ENCODE data around the gene SHANK3. TPM values are rescaled to one million over a fixed set of nuclear protein-coding genes. Genes with fewer than 3 reads are reported as not detected.

SHANK3 gene
- total RNA-seq, 4 donors from 2014 or later, result 2.8 to 36.3 (median 10.8) TPM

DNA sequence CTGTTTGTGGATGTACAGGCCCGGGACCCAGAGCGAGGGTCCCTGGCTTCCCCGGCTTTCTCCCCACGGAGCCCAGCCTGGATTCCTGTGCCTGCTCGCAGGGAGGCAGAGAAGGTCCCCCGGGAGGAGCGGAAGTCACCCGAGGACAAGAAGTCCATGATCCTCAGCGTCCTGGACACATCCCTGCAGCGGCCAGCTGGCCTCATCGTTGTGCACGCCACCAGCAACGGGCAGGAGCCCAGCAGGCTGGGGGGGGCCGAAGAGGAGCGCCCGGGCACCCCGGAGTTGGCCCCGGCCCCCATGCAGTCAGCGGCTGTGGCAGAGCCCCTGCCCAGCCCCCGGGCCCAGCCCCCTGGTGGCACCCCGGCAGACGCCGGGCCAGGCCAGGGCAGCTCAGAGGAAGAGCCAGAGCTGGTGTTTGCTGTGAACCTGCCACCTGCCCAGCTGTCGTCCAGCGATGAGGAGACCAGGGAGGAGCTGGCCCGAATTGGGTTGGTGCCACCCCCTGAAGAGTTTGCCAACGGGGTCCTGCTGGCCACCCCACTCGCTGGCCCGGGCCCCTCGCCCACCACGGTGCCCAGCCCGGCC is 48.7 kb downstream of the SHANK3 start:
- Histone ChIP-seq H3K27ac (no peak overlapping the region), H3K36me3 (no peaks in the 10 kb centered on the region), H3K4me3 (no peak overlapping the region), H3K27me3 (peaks cover 0 to 4% of the 10 kb centered on the region in 2 donors), H3K4me1 (no peaks in the 10 kb centered on the region), H3K9me3 (no peaks in the 10 kb centered on the region)
- DNase-seq, result no peak
- no peak for TF ChIP-seq POLR2A (IDR thresholded peaks at IDR 0.05)
- TF ChIP-seq, protein P1, sequence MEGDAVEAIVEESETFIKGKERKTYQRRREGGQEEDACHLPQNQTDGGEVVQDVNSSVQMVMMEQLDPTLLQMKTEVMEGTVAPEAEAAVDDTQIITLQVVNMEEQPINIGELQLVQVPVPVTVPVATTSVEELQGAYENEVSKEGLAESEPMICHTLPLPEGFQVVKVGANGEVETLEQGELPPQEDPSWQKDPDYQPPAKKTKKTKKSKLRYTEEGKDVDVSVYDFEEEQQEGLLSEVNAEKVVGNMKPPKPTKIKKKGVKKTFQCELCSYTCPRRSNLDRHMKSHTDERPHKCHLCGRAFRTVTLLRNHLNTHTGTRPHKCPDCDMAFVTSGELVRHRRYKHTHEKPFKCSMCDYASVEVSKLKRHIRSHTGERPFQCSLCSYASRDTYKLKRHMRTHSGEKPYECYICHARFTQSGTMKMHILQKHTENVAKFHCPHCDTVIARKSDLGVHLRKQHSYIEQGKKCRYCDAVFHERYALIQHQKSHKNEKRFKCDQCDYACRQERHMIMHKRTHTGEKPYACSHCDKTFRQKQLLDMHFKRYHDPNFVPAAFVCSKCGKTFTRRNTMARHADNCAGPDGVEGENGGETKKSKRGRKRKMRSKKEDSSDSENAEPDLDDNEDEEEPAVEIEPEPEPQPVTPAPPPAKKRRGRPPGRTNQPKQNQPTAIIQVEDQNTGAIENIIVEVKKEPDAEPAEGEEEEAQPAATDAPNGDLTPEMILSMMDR (IDR thresholded peaks at IDR 0.05), result no peak

DNA sequence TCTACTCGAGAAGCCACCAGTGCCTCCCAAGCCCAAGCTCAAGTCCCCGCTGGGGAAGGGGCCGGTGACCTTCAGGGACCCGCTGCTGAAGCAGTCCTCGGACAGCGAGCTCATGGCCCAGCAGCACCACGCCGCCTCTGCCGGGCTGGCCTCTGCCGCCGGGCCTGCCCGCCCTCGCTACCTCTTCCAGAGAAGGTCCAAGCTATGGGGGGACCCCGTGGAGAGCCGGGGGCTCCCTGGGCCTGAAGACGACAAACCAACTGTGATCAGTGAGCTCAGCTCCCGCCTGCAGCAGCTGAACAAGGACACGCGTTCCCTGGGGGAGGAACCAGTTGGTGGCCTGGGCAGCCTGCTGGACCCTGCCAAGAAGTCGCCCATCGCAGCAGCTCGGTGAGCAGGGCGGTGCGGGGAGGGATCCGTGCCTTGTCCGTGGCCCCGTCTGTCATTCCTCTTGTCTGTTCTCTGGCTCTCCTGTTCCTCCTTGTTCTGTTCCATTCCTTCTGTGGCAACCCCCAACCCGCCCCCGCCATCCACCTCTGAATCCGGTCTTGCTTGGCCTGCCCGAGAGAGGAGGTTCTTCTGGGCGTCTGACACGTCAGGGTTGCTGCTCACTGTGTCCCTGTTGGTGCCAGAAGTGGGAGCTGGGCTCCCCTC is 49.6 kb downstream of the SHANK3 start:
- peaks cover 0 to 4% of the 10 kb centered on the region in 2 donors for H3K27me3 ChIP-seq
- H3K36me3 ChIP-seq, result no peaks in the 10 kb centered on the region
- no peak overlapping the region for H3K4me3 ChIP-seq
- TF ChIP-seq, protein P1 (IDR thresholded peaks at IDR 0.05), result no peak
- TF ChIP-seq POLR2A (IDR thresholded peaks at IDR 0.05), result no peak
- no peaks in the 10 kb centered on the region for H3K4me1 ChIP-seq
- no peak overlapping the region for H3K27ac ChIP-seq
- DNase-seq, result no peak
- no peaks in the 10 kb centered on the region for H3K9me3 ChIP-seq

Small RNA genes lying within 50 kb of the gene (small RNA-seq; reads per million reads assigned to genes)
- gene RF00019, result 0 reads per million in 2 donors
- 0 reads per million in 2 donors for gene RNU6-409P

Other genes starting within 250 kb of the SHANK3 start
- gene SBF1, start 197.8 kb upstream of the SHANK3 start, total RNA-seq, result 100 to 1,000 TPM in 3 of 4 donors, 10 to 100 TPM in 1; 72.0 to 133 (median 121) TPM
- gene ADM2, start 191.3 kb upstream of the SHANK3 start, total RNA-seq, result 1 to 10 TPM in 3 of 4 donors, under 1 TPM in 1; 0.83 to 8.4 (median 5.8) TPM
- gene MIOX, start 186.0 kb upstream of the SHANK3 start, total RNA-seq, result not detected
- 10 to 100 TPM; 68.5 to 94.9 (median 83.3) TPM for gene LMF2, start 165.1 kb upstream of the SHANK3 start, total RNA-seq
- 10 to 100 TPM; 34.0 to 85.8 (median 41.2) TPM for gene NCAPH2, start 164.6 kb upstream of the SHANK3 start, total RNA-seq
- 1 to 10 TPM in 3 of 4 donors, not detected in 1; 1.2 to 6.3 (median 4.5) TPM for gene SCO2, start 147.2 kb upstream of the SHANK3 start, total RNA-seq
- 10 to 100 TPM; 53.5 to 93.9 (median 88.3) TPM for gene TYMP, start 142.8 kb upstream of the SHANK3 start, total RNA-seq
- gene KLHDC7B, start 126.9 kb upstream of the SHANK3 start, total RNA-seq, result 1 to 10 TPM in 1 of 4 donors, not detected in 3; 1.1 TPM
- gene SYCE3, start 109.9 kb upstream of the SHANK3 start, total RNA-seq, result not detected
- gene CPT1B, start 94.4 kb upstream of the SHANK3 start, total RNA-seq, result 100 to 1,000 TPM in 1 of 4 donors, 10 to 100 TPM in 3; 51.2 to 133 (median 56.5) TPM
- 100 to 1,000 TPM; 111 to 278 (median 156) TPM for gene CHKB, start 90.0 kb upstream of the SHANK3 start, total RNA-seq
- 1 to 10 TPM in 1 of 4 donors, under 1 TPM in 2, not detected in 1; 0.66 to 1.2 (median 0.83) TPM for gene MAPK8IP2, start 72.0 kb upstream of the SHANK3 start, total RNA-seq
- 100 to 1,000 TPM in 3 of 4 donors, 10 to 100 TPM in 1; 84.2 to 130 (median 124) TPM for gene ARSA, start 44.7 kb upstream of the SHANK3 start, total RNA-seq
- gene ACR, start 65.4 kb downstream of the SHANK3 start, total RNA-seq, result not detected
- 10 to 100 TPM; 10.2 to 41.3 (median 27.7) TPM for gene RABL2B, start 110.8 kb downstream of the SHANK3 start, total RNA-seq